ENCODE results near the gene FAM131A. TPM values are rescaled to one million over a fixed set of nuclear protein-coding genes. Genes with fewer than 3 reads are reported as not detected.

The FAM131A gene
- total and polyA plus RNA-seq, 10 of the 15 experiments (the other 5 are each of a cell fraction or from before 2014, with no cell fraction given) = 0.31 to 4.5 (median 1.5) TPM

DNA sequence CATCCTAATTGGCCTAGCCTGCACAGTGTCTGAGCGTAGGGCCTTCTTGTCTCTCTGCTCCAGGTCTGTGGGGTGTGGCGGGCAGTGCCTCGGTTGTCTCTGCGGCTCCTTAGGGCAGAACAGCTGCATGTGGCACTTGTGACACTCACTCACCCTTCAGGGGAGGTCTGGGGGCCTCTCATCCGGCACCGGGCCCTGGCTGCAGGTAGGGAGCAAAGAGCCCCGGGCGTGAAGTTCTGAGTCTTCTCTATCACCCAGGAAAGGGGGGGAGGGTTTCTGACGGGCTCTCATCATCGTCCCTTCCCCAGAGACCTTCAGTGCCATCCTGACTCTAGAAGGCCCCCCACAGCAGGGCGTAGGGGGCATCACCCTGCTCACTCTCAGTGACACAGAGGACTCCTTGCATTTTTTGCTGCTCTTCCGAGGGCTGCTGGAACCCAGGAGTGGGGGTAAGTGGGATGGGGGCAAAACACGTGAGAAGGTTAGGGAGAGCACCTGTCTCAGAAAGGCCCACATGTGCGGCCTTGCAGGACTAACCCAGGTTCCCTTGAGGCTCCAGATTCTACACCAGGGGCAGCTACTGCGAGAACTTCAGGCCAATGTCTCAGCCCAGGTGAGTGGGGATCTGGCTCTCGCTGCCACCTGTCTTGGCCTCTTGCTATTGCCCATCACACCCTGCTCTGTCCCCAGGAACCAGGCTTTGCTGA lies 45.1 kb downstream of the FAM131A start:
- BruUV-seq (replicated peaks) = no TSS peak
- TF ChIP-seq NFYB (IDR thresholded peaks at IDR 0.05; ENCODE audit: insufficient read depth, low read depth, low read length) = no peak
- TF ChIP-seq TCF12 (IDR thresholded peaks at IDR 0.05; ENCODE audit: low read depth, low read length) = no peak
- no peak for TF ChIP-seq POU2F2 (IDR thresholded peaks at IDR 0.05; ENCODE audit: borderline replicate concordance, low read depth, low read length)
- TF ChIP-seq CREM (IDR thresholded peaks at IDR 0.05; ENCODE audit: low read depth) = no peak
- TF ChIP-seq TCF7 (IDR thresholded peaks at IDR 0.05; ENCODE audit: borderline replicate concordance) = no peak
- TF ChIP-seq JUND (IDR thresholded peaks at IDR 0.05; ENCODE audit: low read depth, low read length) = no peak
- TF ChIP-seq, protein P1, sequence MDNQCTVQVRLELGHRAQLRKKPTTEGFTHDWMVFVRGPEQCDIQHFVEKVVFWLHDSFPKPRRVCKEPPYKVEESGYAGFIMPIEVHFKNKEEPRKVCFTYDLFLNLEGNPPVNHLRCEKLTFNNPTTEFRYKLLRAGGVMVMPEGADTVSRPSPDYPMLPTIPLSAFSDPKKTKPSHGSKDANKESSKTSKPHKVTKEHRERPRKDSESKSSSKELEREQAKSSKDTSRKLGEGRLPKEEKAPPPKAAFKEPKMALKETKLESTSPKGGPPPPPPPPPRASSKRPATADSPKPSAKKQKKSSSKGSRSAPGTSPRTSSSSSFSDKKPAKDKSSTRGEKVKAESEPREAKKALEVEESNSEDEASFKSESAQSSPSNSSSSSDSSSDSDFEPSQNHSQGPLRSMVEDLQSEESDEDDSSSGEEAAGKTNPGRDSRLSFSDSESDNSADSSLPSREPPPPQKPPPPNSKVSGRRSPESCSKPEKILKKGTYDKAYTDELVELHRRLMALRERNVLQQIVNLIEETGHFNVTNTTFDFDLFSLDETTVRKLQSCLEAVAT (IDR thresholded peaks at IDR 0.05) = no peak
- TF ChIP-seq, protein P2, sequence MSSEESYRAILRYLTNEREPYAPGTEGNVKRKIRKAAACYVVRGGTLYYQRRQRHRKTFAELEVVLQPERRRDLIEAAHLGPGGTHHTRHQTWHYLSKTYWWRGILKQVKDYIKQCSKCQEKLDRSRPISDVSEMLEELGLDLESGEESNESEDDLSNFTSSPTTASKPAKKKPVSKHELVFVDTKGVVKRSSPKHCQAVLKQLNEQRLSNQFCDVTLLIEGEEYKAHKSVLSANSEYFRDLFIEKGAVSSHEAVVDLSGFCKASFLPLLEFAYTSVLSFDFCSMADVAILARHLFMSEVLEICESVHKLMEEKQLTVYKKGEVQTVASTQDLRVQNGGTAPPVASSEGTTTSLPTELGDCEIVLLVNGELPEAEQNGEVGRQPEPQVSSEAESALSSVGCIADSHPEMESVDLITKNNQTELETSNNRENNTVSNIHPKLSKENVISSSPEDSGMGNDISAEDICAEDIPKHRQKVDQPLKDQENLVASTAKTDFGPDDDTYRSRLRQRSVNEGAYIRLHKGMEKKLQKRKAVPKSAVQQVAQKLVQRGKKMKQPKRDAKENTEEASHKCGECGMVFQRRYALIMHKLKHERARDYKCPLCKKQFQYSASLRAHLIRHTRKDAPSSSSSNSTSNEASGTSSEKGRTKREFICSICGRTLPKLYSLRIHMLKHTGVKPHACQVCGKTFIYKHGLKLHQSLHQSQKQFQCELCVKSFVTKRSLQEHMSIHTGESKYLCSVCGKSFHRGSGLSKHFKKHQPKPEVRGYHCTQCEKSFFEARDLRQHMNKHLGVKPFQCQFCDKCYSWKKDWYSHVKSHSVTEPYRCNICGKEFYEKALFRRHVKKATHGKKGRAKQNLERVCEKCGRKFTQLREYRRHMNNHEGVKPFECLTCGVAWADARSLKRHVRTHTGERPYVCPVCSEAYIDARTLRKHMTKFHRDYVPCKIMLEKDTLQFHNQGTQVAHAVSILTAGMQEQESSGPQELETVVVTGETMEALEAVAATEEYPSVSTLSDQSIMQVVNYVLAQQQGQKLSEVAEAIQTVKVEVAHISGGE (CRISPR knock-in tag; IDR thresholded peaks at IDR 0.05) = no peak
- TF ChIP-seq WRNIP1 (IDR thresholded peaks at IDR 0.05; ENCODE audit: borderline replicate concordance, low read depth, low read length) = no peak
- no peak for TF ChIP-seq SPI1 (IDR thresholded peaks at IDR 0.05; ENCODE audit: borderline replicate concordance, insufficient read depth, low read depth, low read length)
- TF ChIP-seq BHLHE40 (IDR thresholded peaks at IDR 0.05; ENCODE audit: borderline replicate concordance in 1 of 2, low read depth in 2 of 2, low read length in 1 of 2) = no peak
- TF ChIP-seq RAD51 (IDR thresholded peaks at IDR 0.05) = no peak
- TF ChIP-seq RBBP5 (conservative IDR thresholded peaks at IDR 0.05) = no peak
- no peak for TF ChIP-seq BRCA1 (IDR thresholded peaks at IDR 0.05; ENCODE audit: low read depth, low read length)
- TF ChIP-seq STAT1 (conservative IDR thresholded peaks at IDR 0.05) = no peak
- TF ChIP-seq HCFC1 (IDR thresholded peaks at IDR 0.05; ENCODE audit: low read length) = no peak
- TF ChIP-seq, protein P3, sequence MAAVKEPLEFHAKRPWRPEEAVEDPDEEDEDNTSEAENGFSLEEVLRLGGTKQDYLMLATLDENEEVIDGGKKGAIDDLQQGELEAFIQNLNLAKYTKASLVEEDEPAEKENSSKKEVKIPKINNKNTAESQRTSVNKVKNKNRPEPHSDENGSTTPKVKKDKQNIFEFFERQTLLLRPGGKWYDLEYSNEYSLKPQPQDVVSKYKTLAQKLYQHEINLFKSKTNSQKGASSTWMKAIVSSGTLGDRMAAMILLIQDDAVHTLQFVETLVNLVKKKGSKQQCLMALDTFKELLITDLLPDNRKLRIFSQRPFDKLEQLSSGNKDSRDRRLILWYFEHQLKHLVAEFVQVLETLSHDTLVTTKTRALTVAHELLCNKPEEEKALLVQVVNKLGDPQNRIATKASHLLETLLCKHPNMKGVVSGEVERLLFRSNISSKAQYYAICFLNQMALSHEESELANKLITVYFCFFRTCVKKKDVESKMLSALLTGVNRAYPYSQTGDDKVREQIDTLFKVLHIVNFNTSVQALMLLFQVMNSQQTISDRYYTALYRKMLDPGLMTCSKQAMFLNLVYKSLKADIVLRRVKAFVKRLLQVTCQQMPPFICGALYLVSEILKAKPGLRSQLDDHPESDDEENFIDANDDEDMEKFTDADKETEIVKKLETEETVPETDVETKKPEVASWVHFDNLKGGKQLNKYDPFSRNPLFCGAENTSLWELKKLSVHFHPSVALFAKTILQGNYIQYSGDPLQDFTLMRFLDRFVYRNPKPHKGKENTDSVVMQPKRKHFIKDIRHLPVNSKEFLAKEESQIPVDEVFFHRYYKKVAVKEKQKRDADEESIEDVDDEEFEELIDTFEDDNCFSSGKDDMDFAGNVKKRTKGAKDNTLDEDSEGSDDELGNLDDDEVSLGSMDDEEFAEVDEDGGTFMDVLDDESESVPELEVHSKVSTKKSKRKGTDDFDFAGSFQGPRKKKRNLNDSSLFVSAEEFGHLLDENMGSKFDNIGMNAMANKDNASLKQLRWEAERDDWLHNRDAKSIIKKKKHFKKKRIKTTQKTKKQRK (IDR thresholded peaks at IDR 0.05; ENCODE audit: low read depth, low read length) = no peak

More for the DNA sequence above, 45.1 kb downstream of the FAM131A start:
- intact Hi-C loops (cut with micrococcal nuclease; ENCODE audit: unreplicated experiment) = no loop called here
- no peaks in the 10 kb centered on the region for H3K36me3 ChIP-seq (ENCODE audit: control insufficient read depth in 2 of 2, insufficient read depth in 2 of 2, low read length in 1 of 2)
- RAD21 ChIA-PET (ENCODE audit: unreplicated experiment) = no interaction called here
- FAIRE-seq (no peak), ATAC-seq (no peak), DNase-seq (ENCODE audit: low read depth, low spot score) (no peak)
- SMC1A ChIA-PET (ENCODE audit: uncharacterized antibody, unreplicated experiment) = no interaction called here
- H3K79me2 ChIP-seq (ENCODE audit: control insufficient read depth, insufficient read depth, low read length) = no peaks in the 10 kb centered on the region
- CTCF ChIA-PET = no interaction called here
- H3K9ac ChIP-seq (ENCODE audit: control insufficient read depth, insufficient read depth, low read length) = no peak overlapping the region
- POLR2A ChIA-PET = no interaction called here
- no peak overlapping the region for H2AFZ ChIP-seq (ENCODE audit: control insufficient read depth, low read depth, low read length)
- H3K9me3 ChIP-seq (replicated peaks; ENCODE audit: control insufficient read depth, insufficient read depth, low read length) = no peaks in the 10 kb centered on the region
- H3K27ac ChIP-seq (ENCODE audit: control insufficient read depth, insufficient read depth) = no peak overlapping the region
- 25% methylated on average over 16 of the region's 16 CpGs for WGBS (ENCODE audit: insufficient coverage, insufficient replicate concordance, low lambda C conversion rate, missing lambda C conversion rate)
- peaks cover 17 to 18% of the 10 kb centered on the region in 2 experiments for H3K27me3 ChIP-seq (replicated peaks in 1 of 2; ENCODE audit: control insufficient read depth in 2 of 2, insufficient read depth in 2 of 2, low read length in 1 of 2)
- no peaks in the 10 kb centered on the region for H4K20me1 ChIP-seq (ENCODE audit: control insufficient read depth, insufficient read depth)
- H3K4me3 ChIP-seq = no peak overlapping the region
- no peaks in the 10 kb centered on the region for H3K4me1 ChIP-seq (ENCODE audit: control insufficient read depth, insufficient read depth, low read length)
- no peak overlapping the region for H3K4me2 ChIP-seq (ENCODE audit: control insufficient read depth, insufficient read depth)
- in situ Hi-C loops (cut with MboI) = no loop called here
